Measurements from ENCODE around the gene KLHL17. TPM values are rescaled to one million over a fixed set of nuclear protein-coding genes. Genes with fewer than 3 reads are reported as not detected.

The KLHL17 gene
- total RNA-seq, 1 experiment from 2014 or later = 32.1 TPM

DNA sequence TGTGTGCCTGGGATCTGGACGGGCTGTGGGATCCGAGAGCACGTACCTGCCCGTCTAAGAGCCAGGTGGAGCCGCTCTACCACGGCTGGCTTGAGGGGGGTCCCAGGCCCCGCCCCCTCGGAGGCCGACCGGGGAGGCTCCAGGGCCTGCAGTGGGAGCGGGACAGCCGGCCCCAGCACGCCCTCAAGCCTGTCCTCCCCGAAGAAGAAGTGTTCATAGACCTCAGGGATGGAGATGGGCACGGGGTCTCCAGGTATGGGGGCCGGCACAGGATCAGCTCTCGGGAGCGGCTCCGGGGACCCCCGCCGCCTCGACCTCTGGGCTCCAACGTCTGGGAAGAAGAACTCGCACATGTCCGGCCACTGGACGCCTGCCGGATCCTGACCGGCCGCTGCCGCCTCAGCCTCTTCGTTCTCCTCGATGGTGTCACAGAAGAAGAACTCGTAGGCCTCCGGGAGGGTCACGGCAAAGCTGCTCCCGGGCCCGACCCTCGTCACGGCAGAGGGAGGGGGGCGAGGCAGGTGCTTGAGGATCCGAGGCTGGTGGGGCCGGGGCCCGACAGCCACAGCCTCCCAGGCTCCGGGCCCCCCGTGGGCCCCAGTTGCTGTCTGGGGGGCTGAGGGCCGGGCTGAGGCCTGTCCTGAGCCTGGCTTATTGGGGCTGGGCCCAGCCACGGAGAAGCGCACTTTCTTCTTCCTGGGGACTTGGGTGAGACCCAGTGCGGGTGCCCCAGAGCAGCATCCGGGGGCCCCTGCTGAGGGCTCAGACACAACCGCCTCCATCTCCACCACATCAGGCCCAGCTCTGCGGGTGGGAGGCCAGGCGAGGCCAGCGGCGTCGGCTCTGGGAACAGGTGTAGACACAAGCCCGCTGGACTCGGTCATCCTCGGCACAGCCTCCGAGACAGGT lies 18.7 kb downstream of the KLHL17 start:
- H2AFZ ChIP-seq (ENCODE audit: low read length) = no peak overlapping the region
- ATAC-seq = no peak
- no peaks in the 10 kb centered on the region for H3K36me3 ChIP-seq (ENCODE audit: low read depth, low read length)
- no peaks in the 10 kb centered on the region for H3K79me2 ChIP-seq (ENCODE audit: low read length)
- no peaks in the 10 kb centered on the region for H3F3A ChIP-seq (ENCODE audit: low read length, unreplicated experiment)
- ChIA-PET CTCF (no interaction called here), POLR2A (ENCODE audit: unreplicated experiment) (no interaction called here)
- H3K4me1 ChIP-seq (ENCODE audit: insufficient read depth, low read length) = peaks cover 32% of the 10 kb centered on the region
- no peaks in the 10 kb centered on the region for H4K20me1 ChIP-seq (ENCODE audit: low read length)
- BruUV-seq (replicated peaks) = no TSS peak
- intact Hi-C loops (cut with micrococcal nuclease) = no loop called here
- no peak for TF ChIP-seq EZH2phosphoT487 (IDR thresholded peaks at IDR 0.05; ENCODE audit: borderline replicate concordance, low read length)
- TF ChIP-seq, protein P1, sequence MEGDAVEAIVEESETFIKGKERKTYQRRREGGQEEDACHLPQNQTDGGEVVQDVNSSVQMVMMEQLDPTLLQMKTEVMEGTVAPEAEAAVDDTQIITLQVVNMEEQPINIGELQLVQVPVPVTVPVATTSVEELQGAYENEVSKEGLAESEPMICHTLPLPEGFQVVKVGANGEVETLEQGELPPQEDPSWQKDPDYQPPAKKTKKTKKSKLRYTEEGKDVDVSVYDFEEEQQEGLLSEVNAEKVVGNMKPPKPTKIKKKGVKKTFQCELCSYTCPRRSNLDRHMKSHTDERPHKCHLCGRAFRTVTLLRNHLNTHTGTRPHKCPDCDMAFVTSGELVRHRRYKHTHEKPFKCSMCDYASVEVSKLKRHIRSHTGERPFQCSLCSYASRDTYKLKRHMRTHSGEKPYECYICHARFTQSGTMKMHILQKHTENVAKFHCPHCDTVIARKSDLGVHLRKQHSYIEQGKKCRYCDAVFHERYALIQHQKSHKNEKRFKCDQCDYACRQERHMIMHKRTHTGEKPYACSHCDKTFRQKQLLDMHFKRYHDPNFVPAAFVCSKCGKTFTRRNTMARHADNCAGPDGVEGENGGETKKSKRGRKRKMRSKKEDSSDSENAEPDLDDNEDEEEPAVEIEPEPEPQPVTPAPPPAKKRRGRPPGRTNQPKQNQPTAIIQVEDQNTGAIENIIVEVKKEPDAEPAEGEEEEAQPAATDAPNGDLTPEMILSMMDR (conservative IDR thresholded peaks at IDR 0.05; ENCODE audit: low read depth, low read length) = no peak
- TF ChIP-seq EZH2 (IDR thresholded peaks at IDR 0.05; ENCODE audit: low read length, unreplicated experiment) = no peak
- H3K4me3 ChIP-seq (ENCODE audit: low read length) = no peak overlapping the region
- H3K9me3 ChIP-seq (ENCODE audit: low read length) = no peaks in the 10 kb centered on the region
- no peak overlapping the region for H3K9ac ChIP-seq (ENCODE audit: low read length)
- no peak overlapping the region for H3K27ac ChIP-seq (ENCODE audit: low read length)
- H3K27me3 ChIP-seq (ENCODE audit: low read length) = peaks cover 11% of the 10 kb centered on the region
- H3K4me2 ChIP-seq (ENCODE audit: low read length) = no peak overlapping the region
- DNase-seq = no peak
- no peaks in the 10 kb centered on the region for H3K9me2 ChIP-seq (replicated peaks; ENCODE audit: low read length)

DNA sequence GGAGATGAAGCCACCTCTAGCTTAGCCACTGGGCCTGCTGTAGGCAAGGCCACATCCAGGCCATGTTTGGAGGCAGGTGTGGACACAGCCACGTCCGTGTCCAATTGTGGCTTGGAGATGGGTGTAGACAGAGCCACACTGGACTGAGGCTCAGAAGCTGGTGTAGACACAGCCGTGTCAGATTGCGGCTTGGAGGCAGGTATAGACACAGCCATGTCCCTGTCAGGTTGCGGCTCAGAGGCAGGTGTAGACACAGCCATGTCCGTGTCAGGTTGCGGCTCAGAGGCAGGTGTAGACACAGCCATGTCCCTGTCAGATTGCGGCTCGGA lies 19.3 kb downstream of the KLHL17 start:
- no peaks in the 10 kb centered on the region for H3F3A ChIP-seq (ENCODE audit: low read length, unreplicated experiment)
- no peaks in the 10 kb centered on the region for H4K20me1 ChIP-seq (ENCODE audit: low read length)
- H2AFZ ChIP-seq (ENCODE audit: low read length) = no peak overlapping the region
- BruUV-seq (replicated peaks) = no TSS peak
- H3K79me2 ChIP-seq (ENCODE audit: low read length) = no peaks in the 10 kb centered on the region
- H3K9me3 ChIP-seq (ENCODE audit: low read length) = no peaks in the 10 kb centered on the region
- ChIA-PET POLR2A (ENCODE audit: unreplicated experiment) (no interaction called here), CTCF (no interaction called here)
- H3K4me2 ChIP-seq (ENCODE audit: low read length) = no peak overlapping the region
- intact Hi-C loops (cut with micrococcal nuclease) = no loop called here
- TF ChIP-seq, protein P1 (conservative IDR thresholded peaks at IDR 0.05; ENCODE audit: low read depth, low read length) = no peak
- TF ChIP-seq EZH2 (IDR thresholded peaks at IDR 0.05; ENCODE audit: low read length, unreplicated experiment) = no peak
- TF ChIP-seq EZH2phosphoT487 (IDR thresholded peaks at IDR 0.05; ENCODE audit: borderline replicate concordance, low read length) = no peak
- no peaks in the 10 kb centered on the region for H3K36me3 ChIP-seq (ENCODE audit: low read depth, low read length)
- H3K27me3 ChIP-seq (ENCODE audit: low read length) = peaks cover 11% of the 10 kb centered on the region
- H3K4me3 ChIP-seq (ENCODE audit: low read length) = no peak overlapping the region
- H3K4me1 ChIP-seq (ENCODE audit: insufficient read depth, low read length) = peaks cover 32% of the 10 kb centered on the region
- no peak overlapping the region for H3K9ac ChIP-seq (ENCODE audit: low read length)
- H3K9me2 ChIP-seq (replicated peaks; ENCODE audit: low read length) = no peaks in the 10 kb centered on the region
- H3K27ac ChIP-seq (ENCODE audit: low read length) = no peak overlapping the region
- ATAC-seq (no peak), DNase-seq (no peak)

DNA sequence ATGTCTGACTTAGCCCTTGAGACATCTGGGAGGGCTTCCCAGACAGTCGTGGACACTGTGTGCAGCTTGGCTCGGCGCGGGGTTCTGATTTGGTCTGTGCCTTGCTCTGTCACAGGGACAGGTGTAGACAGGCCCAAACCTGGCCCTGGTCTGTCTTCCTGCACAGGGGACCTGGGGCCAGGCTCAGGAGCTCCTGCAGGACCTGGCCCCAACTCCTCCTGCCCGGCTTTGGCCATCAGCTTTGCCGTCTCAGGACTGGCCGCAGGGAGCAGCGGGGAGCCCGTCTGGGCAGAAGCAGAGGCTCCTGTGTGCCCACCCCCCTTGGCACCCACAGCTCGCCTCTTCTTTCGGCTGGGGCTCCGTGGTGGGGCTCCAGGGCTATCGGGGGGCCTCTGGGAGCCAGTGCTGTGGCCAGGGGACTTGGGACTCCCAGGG lies 19.8 kb downstream of the KLHL17 start:
- Histone ChIP-seq H3K27ac (ENCODE audit: low read length) (no peak overlapping the region), H3F3A (ENCODE audit: low read length, unreplicated experiment) (no peaks in the 10 kb centered on the region), H3K36me3 (ENCODE audit: low read depth, low read length) (no peaks in the 10 kb centered on the region), H3K79me2 (ENCODE audit: low read length) (no peaks in the 10 kb centered on the region), H4K20me1 (ENCODE audit: low read length) (no peaks in the 10 kb centered on the region), H3K9me2 (replicated peaks; ENCODE audit: low read length) (no peaks in the 10 kb centered on the region), H3K27me3 (ENCODE audit: low read length) (peaks cover 11% of the 10 kb centered on the region), H3K4me3 (ENCODE audit: low read length) (no peak overlapping the region), H3K9me3 (ENCODE audit: low read length) (no peaks in the 10 kb centered on the region), H3K4me1 (ENCODE audit: insufficient read depth, low read length) (peaks cover 32% of the 10 kb centered on the region), H2AFZ (ENCODE audit: low read length) (no peak overlapping the region), H3K4me2 (ENCODE audit: low read length) (no peak overlapping the region), H3K9ac (ENCODE audit: low read length) (no peak overlapping the region)
- no TSS peak for BruUV-seq (replicated peaks)
- no peak for ATAC-seq
- ChIA-PET CTCF (no interaction called here), POLR2A (ENCODE audit: unreplicated experiment) (interaction anchor here (1.0 kb wide), 1 partner anchor 11 kb away, joined by 5 read pairs; no protein-coding TSS in a partner anchor)
- no peak for DNase-seq
- no peak for TF ChIP-seq EZH2phosphoT487 (IDR thresholded peaks at IDR 0.05; ENCODE audit: borderline replicate concordance, low read length)
- intact Hi-C loops (cut with micrococcal nuclease) = no loop called here

All from PC-3 (cell line).